Measurements from ENCODE around the gene KCNH8. TPM values are rescaled to one million over a fixed set of nuclear protein-coding genes. Genes with fewer than 3 reads are reported as not detected.

Gene KCNH8
- polyA plus RNA-seq, 1 donor from 2014 or later = 28.9 TPM

GRCh38 chr3:19231792-19232461 is 83.6 kb downstream of the KCNH8 start:
- Histone ChIP-seq H4K20me1 (ENCODE audit: insufficient read depth) (no peaks in the 10 kb centered on the region), H3K9ac (ENCODE audit: low read length) (no peak overlapping the region), H3K4me2 (ENCODE audit: low read length) (no peak overlapping the region), H2AFZ (ENCODE audit: low read depth, low read length) (no peak overlapping the region), H3F3A (ENCODE audit: insufficient read depth, low read length, poor library complexity, severe bottlenecking) (no peaks in the 10 kb centered on the region), H3K27ac (ENCODE audit: low read length) (no peak overlapping the region), H3K27me3 (ENCODE audit: insufficient read depth, low read depth, low read length) (no peaks in the 10 kb centered on the region), H3K4me3 (ENCODE audit: low read length) (no peak overlapping the region), H3K36me3 (ENCODE audit: insufficient read depth, low read length) (no peaks in the 10 kb centered on the region), H3K9me2 (ENCODE audit: insufficient read depth, low read length) (no peaks in the 10 kb centered on the region), H3K79me2 (replicated peaks; ENCODE audit: insufficient read depth, low read length) (no peaks in the 10 kb centered on the region), H3K9me3 (ENCODE audit: low read length) (no peaks in the 10 kb centered on the region)
- no peak for TF ChIP-seq REST (IDR thresholded peaks at IDR 0.05; ENCODE audit: borderline replicate concordance)
- TF ChIP-seq EZH2 (IDR thresholded peaks at IDR 0.05; ENCODE audit: borderline replicate concordance, insufficient read depth, low read length, poor library complexity, severe bottlenecking) = no peak
- no peak for TF ChIP-seq CTCF (IDR thresholded peaks at IDR 0.05; ENCODE audit: poor library complexity, severe bottlenecking)
- TF ChIP-seq MXI1 (conservative IDR thresholded peaks at IDR 0.05; ENCODE audit: poor library complexity, severe bottlenecking) = no peak
- no peak for TF ChIP-seq POLR2AphosphoS5 (IDR thresholded peaks at IDR 0.05)
- TF ChIP-seq SMC3 (conservative IDR thresholded peaks at IDR 0.05; ENCODE audit: poor library complexity) = no peak
- no peak for TF ChIP-seq TAF1 (IDR thresholded peaks at IDR 0.05; ENCODE audit: low read depth)
- no peak for TF ChIP-seq RAD21 (conservative IDR thresholded peaks at IDR 0.05)
- no peak for TF ChIP-seq EP300 (conservative IDR thresholded peaks at IDR 0.05; ENCODE audit: poor library complexity, severe bottlenecking)

GRCh38 chr3:19232566-19232965 is 84.3 kb downstream of the KCNH8 start:
- H3K27ac ChIP-seq (ENCODE audit: low read length) = no peak overlapping the region
- H3K4me3 ChIP-seq (ENCODE audit: low read length) = no peak overlapping the region
- no peak overlapping the region for H2AFZ ChIP-seq (ENCODE audit: low read depth, low read length)
- TF ChIP-seq EZH2 (IDR thresholded peaks at IDR 0.05; ENCODE audit: borderline replicate concordance, insufficient read depth, low read length, poor library complexity, severe bottlenecking) (no peak), MXI1 (conservative IDR thresholded peaks at IDR 0.05; ENCODE audit: poor library complexity, severe bottlenecking) (no peak), CTCF (IDR thresholded peaks at IDR 0.05; ENCODE audit: poor library complexity, severe bottlenecking) (no peak), TAF1 (IDR thresholded peaks at IDR 0.05; ENCODE audit: low read depth) (no peak), RAD21 (conservative IDR thresholded peaks at IDR 0.05) (no peak), SMC3 (conservative IDR thresholded peaks at IDR 0.05; ENCODE audit: poor library complexity) (no peak), POLR2AphosphoS5 (IDR thresholded peaks at IDR 0.05) (no peak), REST (IDR thresholded peaks at IDR 0.05; ENCODE audit: borderline replicate concordance) (no peak), EP300 (conservative IDR thresholded peaks at IDR 0.05; ENCODE audit: poor library complexity, severe bottlenecking) (no peak)
- no peaks in the 10 kb centered on the region for H3K36me3 ChIP-seq (ENCODE audit: insufficient read depth, low read length)
- H3K9ac ChIP-seq (ENCODE audit: low read length) = no peak overlapping the region
- no peaks in the 10 kb centered on the region for H3K27me3 ChIP-seq (ENCODE audit: insufficient read depth, low read depth, low read length)
- H3F3A ChIP-seq (ENCODE audit: insufficient read depth, low read length, poor library complexity, severe bottlenecking) = no peaks in the 10 kb centered on the region
- no peaks in the 10 kb centered on the region for H3K9me2 ChIP-seq (ENCODE audit: insufficient read depth, low read length)
- H4K20me1 ChIP-seq (ENCODE audit: insufficient read depth) = no peaks in the 10 kb centered on the region
- no peak overlapping the region for H3K4me2 ChIP-seq (ENCODE audit: low read length)
- no peaks in the 10 kb centered on the region for H3K79me2 ChIP-seq (replicated peaks; ENCODE audit: insufficient read depth, low read length)
- H3K9me3 ChIP-seq (ENCODE audit: low read length) = no peaks in the 10 kb centered on the region
